HAP-1 (cell line): ENCODE results near the gene TRA2B.
A peak's percentile ranks its signal among the peaks of the same experiment; 100 is the strongest.

Experiments
- DNase-seq, 2 experiments: peaks; one replicate each; pipeline ENCODE4 v3.0.0-alpha.2; 2016 to 2020; ENCODE audit warnings: low spot score in 2 of 2
- H3K27me3 ChIP-seq: fragments of 250-450 bp; sonication (Bioruptor Pico); 2 replicates; pipeline ENCODE4 v1.5.1; 2020; ENCODE audit warnings: low read depth, mild to moderate bottlenecking, moderate library complexity
- H3K36me3 ChIP-seq: fragments of 250-450 bp; sonication (Bioruptor Pico); replicated peaks from 2 replicates; pipeline ENCODE4 v1.5.1; 2020; ENCODE audit warnings: mild to moderate bottlenecking
- H3K4me1 ChIP-seq: fragments of 250-450 bp; sonication (Bioruptor Pico); 2 replicates; pipeline ENCODE4 v1.5.1; 2020; ENCODE audit warnings: mild to moderate bottlenecking
- H3K4me3 ChIP-seq: fragments of 250-450 bp; sonication (Bioruptor Pico); 2 replicates; pipeline ENCODE4 v1.5.1; 2020; ENCODE audit warnings: mild to moderate bottlenecking, moderate library complexity
- H3K9me3 ChIP-seq: fragments of 250-450 bp; sonication (Bioruptor Pico); 2 replicates; pipeline ENCODE4 v1.5.1; 2020; ENCODE audit warnings: mild to moderate bottlenecking, moderate library complexity
- in situ Hi-C: fragments of 300-500 bp; cut with MboI; formaldehyde crosslinking; loops from 3 replicates; pipeline ENCODE4 v1.14.3; 2020; ENCODE audit warnings: low sequenced_read_pairs, inconsistent platforms, mixed read lengths

TRA2B gene

GRCh38 chr3:185937689-185938374 lies at the start of gene TRA2B:
TRA2B (minus strand) TSS chr3:185938014; CDS start chr3:185937860, 154 bp downstream.
- H3K4me3 ChIP-seq, result peak within 1 kb of the TSS; percentile 98
- H3K9me3 ChIP-seq, result no peaks in the 10 kb centered on the region
- H3K36me3 ChIP-seq, result peaks cover 18% of the 10 kb centered on the region
- in situ Hi-C loops, result no loop called here
- peaks cover 16% of the 10 kb centered on the region for H3K4me1 ChIP-seq
- DNase-seq, result peak; percentile 97 to 99
- no peaks in the 10 kb centered on the region for H3K27me3 ChIP-seq

GRCh38 chr3:185986198-185986777 lies 48.5 kb upstream of the TRA2B start:
- no peak for DNase-seq
- H3K36me3 ChIP-seq, result no peaks in the 10 kb centered on the region
- H3K4me1 ChIP-seq, result no peaks in the 10 kb centered on the region
- in situ Hi-C loops, result loop anchor here (10.0 kb wide), 1 partner anchor 269 kb away; no protein-coding TSS in a partner anchor
- no peaks in the 10 kb centered on the region; the same call in 1 of the 2 replicates for H3K27me3 ChIP-seq
- no peaks in the 10 kb centered on the region for H3K9me3 ChIP-seq
- H3K4me3 ChIP-seq, result no peak overlapping the region

- no peaks in the 10 kb centered on the region; the same call in 1 of the 2 replicates for H3K27me3 ChIP-seq
- no peak for DNase-seq
- H3K4me3 ChIP-seq, result no peak overlapping the region
- no peaks in the 10 kb centered on the region for H3K4me1 ChIP-seq
- H3K9me3 ChIP-seq, result no peaks in the 10 kb centered on the region
- H3K36me3 ChIP-seq, result no peaks in the 10 kb centered on the region
- in situ Hi-C loops, result loop anchor here (5.0 to 10.0 kb wide), 2 partner anchors 271 to 558 kb away; partner anchors contain the start of gene CRYGS
Measured at GRCh38 chr3:185984203-185984602, 46.4 kb upstream of the TRA2B start.

- H3K4me1 ChIP-seq, result no peaks in the 10 kb centered on the region
- no peaks in the 10 kb centered on the region; the same call in 1 of the 2 replicates for H3K27me3 ChIP-seq
- H3K4me3 ChIP-seq, result no peak overlapping the region
- in situ Hi-C loops, result loop anchor here (5.0 to 10.0 kb wide), 2 partner anchors 271 to 559 kb away; partner anchors contain the start of gene CRYGS
- no peaks in the 10 kb centered on the region for H3K9me3 ChIP-seq
- H3K36me3 ChIP-seq, result no peaks in the 10 kb centered on the region
- DNase-seq, result peak; percentile 65 to 85
Measured at GRCh38 chr3:185983495-185984141, 45.8 kb upstream of the TRA2B start.

GRCh38 chr3:185982632-185983031 lies 44.8 kb upstream of the TRA2B start:
- DNase-seq, result no peak
- Histone ChIP-seq H3K4me1 (no peaks in the 10 kb centered on the region), H3K9me3 (no peaks in the 10 kb centered on the region), H3K36me3 (no peaks in the 10 kb centered on the region), H3K4me3 (no peak overlapping the region), H3K27me3 (no peaks in the 10 kb centered on the region; the same call in 1 of the 2 replicates)
- in situ Hi-C loops, result loop anchor here (5.0 to 10.0 kb wide), 2 partner anchors 272 to 560 kb away; partner anchors contain the start of gene CRYGS

GRCh38 chr3:185981621-185982020 lies 43.8 kb upstream of the TRA2B start:
- Histone ChIP-seq H3K36me3 (no peaks in the 10 kb centered on the region), H3K27me3 (no peaks in the 10 kb centered on the region; the same call in 1 of the 2 replicates), H3K4me1 (no peaks in the 10 kb centered on the region), H3K4me3 (no peak overlapping the region), H3K9me3 (no peaks in the 10 kb centered on the region)
- DNase-seq, result no peak
- in situ Hi-C loops, result loop anchor here (5.0 to 10.0 kb wide), 2 partner anchors 273 to 561 kb away; partner anchors contain the start of gene CRYGS

GRCh38 chr3:185979721-185980121 lies 41.9 kb upstream of the TRA2B start:
- no peak for DNase-seq
- H3K4me3 ChIP-seq, result no peak overlapping the region
- H3K9me3 ChIP-seq, result no peaks in the 10 kb centered on the region
- no peaks in the 10 kb centered on the region; the same call in 1 of the 2 replicates for H3K27me3 ChIP-seq
- no peaks in the 10 kb centered on the region for H3K4me1 ChIP-seq
- no peaks in the 10 kb centered on the region for H3K36me3 ChIP-seq
- in situ Hi-C loops, result loop anchor here (5.0 to 10.0 kb wide), 2 partner anchors 275 to 563 kb away; partner anchors contain the start of gene CRYGS

GRCh38 chr3:185978516-185978915 lies 40.7 kb upstream of the TRA2B start:
- Histone ChIP-seq H3K27me3 (no peaks in the 10 kb centered on the region), H3K4me3 (no peak overlapping the region), H3K4me1 (no peaks in the 10 kb centered on the region), H3K36me3 (no peaks in the 10 kb centered on the region), H3K9me3 (no peaks in the 10 kb centered on the region)
- no peak for DNase-seq
- in situ Hi-C loops, result no loop called here

- Histone ChIP-seq H3K4me3 (no peak overlapping the region), H3K4me1 (no peaks in the 10 kb centered on the region), H3K36me3 (no peaks in the 10 kb centered on the region), H3K9me3 (no peaks in the 10 kb centered on the region), H3K27me3 (no peaks in the 10 kb centered on the region)
- in situ Hi-C loops, result no loop called here
- no peak for DNase-seq
Measured at GRCh38 chr3:185977679-185978040, 39.8 kb upstream of the TRA2B start.

GRCh38 chr3:185976977-185977678 lies 39.3 kb upstream of the TRA2B start:
- DNase-seq, result peak; percentile 34 to 87
- in situ Hi-C loops, result no loop called here

GRCh38 chr3:185976100-185976499 lies 38.3 kb upstream of the TRA2B start:
- Histone ChIP-seq H3K27me3 (no peaks in the 10 kb centered on the region), H3K9me3 (no peaks in the 10 kb centered on the region), H3K36me3 (no peaks in the 10 kb centered on the region), H3K4me3 (no peak overlapping the region), H3K4me1 (no peaks in the 10 kb centered on the region)
- in situ Hi-C loops, result no loop called here
- DNase-seq, result no peak

More at GRCh38 chr3:185976977-185977678, 39.3 kb upstream of the TRA2B start:
- H3K27me3 ChIP-seq, result no peaks in the 10 kb centered on the region
- no peak overlapping the region for H3K4me3 ChIP-seq
- H3K36me3 ChIP-seq, result no peaks in the 10 kb centered on the region
- H3K4me1 ChIP-seq, result no peaks in the 10 kb centered on the region
- H3K9me3 ChIP-seq, result no peaks in the 10 kb centered on the region

GRCh38 chr3:185971579-185971978 lies 33.8 kb upstream of the TRA2B start:
- no peak for DNase-seq
- no peak overlapping the region for H3K4me3 ChIP-seq
- no peaks in the 10 kb centered on the region for H3K4me1 ChIP-seq
- no peaks in the 10 kb centered on the region for H3K36me3 ChIP-seq
- no peaks in the 10 kb centered on the region for H3K27me3 ChIP-seq
- no peaks in the 10 kb centered on the region for H3K9me3 ChIP-seq
- in situ Hi-C loops, result no loop called here

- H3K36me3 ChIP-seq, result no peaks in the 10 kb centered on the region
- no peaks in the 10 kb centered on the region for H3K9me3 ChIP-seq
- in situ Hi-C loops, result no loop called here
- no peak overlapping the region for H3K4me3 ChIP-seq
- no peaks in the 10 kb centered on the region for H3K27me3 ChIP-seq
- no peaks in the 10 kb centered on the region for H3K4me1 ChIP-seq
- DNase-seq, result no peak
Measured at GRCh38 chr3:185968168-185968567, 30.4 kb upstream of the TRA2B start.
